ENCODE measurements around the gene SCGB1A1.
"Not testable (repeated sequence)": the region's sequence is repeated elsewhere in the genome, so short reads cannot be mapped to it uniquely, and the experiment has no call there.

Gene SCGB1A1

GRCh38 chr11:62418733-62419132, at the start of gene SCGB1A1:
TSS of gene SCGB1A1 (plus strand) at chr11:62419033. CDS start at chr11:62419096, 63 bp downstream.
- TF ChIP-seq GATA1 (IDR thresholded peaks at IDR 0.05; ENCODE audit: low read depth, low read length) (no peak), POLR2A (IDR thresholded peaks at IDR 0.05; ENCODE audit: low read length) (no peak)
- no peak for DNase-seq

- TF ChIP-seq POLR2A (IDR thresholded peaks at IDR 0.05; ENCODE audit: low read length) = no peak
- TF ChIP-seq GATA1 (IDR thresholded peaks at IDR 0.05; ENCODE audit: low read depth, low read length) = no peak
- peak in 1 of 2 experiments; percentile 15 for DNase-seq
Measured at GRCh38 chr11:62370743-62371440, 47.9 kb upstream of the SCGB1A1 start.

- no peak for TF ChIP-seq POLR2A (IDR thresholded peaks at IDR 0.05; ENCODE audit: low read length)
- no peak for TF ChIP-seq GATA1 (IDR thresholded peaks at IDR 0.05; ENCODE audit: low read depth, low read length)
- DNase-seq = no peak
Measured at GRCh38 chr11:62372871-62373270, 46.0 kb upstream of the SCGB1A1 start.

GRCh38 chr11:62373464-62374119, 45.2 kb upstream of the SCGB1A1 start:
- DNase-seq = no peak
- no peak for TF ChIP-seq POLR2A (IDR thresholded peaks at IDR 0.05; ENCODE audit: low read length)
- no peak for TF ChIP-seq GATA1 (IDR thresholded peaks at IDR 0.05; ENCODE audit: low read depth, low read length)

GRCh38 chr11:62374801-62375200, 44.0 kb upstream of the SCGB1A1 start:
- TF ChIP-seq GATA1 (IDR thresholded peaks at IDR 0.05; ENCODE audit: low read depth, low read length) = no peak
- TF ChIP-seq POLR2A (IDR thresholded peaks at IDR 0.05; ENCODE audit: low read length) = no peak
- DNase-seq = no peak

- peak; percentile 63 to 70 for DNase-seq
Measured at GRCh38 chr11:62378459-62379063, 40.3 kb upstream of the SCGB1A1 start.

- not testable (repeated sequence) for DNase-seq
Measured at GRCh38 chr11:62379586-62379985, 39.2 kb upstream of the SCGB1A1 start.

GRCh38 chr11:62380821-62381245, 38.0 kb upstream of the SCGB1A1 start:
- peak; percentile 83 to 86 for DNase-seq

GRCh38 chr11:62383822-62384221, 35.0 kb upstream of the SCGB1A1 start:
- TF ChIP-seq GATA1 (IDR thresholded peaks at IDR 0.05; ENCODE audit: low read depth, low read length) = no peak
- TF ChIP-seq POLR2A (IDR thresholded peaks at IDR 0.05; ENCODE audit: low read length) = no peak
- no peak for DNase-seq

GRCh38 chr11:62386083-62386482, 32.8 kb upstream of the SCGB1A1 start:
- not testable (repeated sequence) for DNase-seq

- TF ChIP-seq POLR2A (IDR thresholded peaks at IDR 0.05; ENCODE audit: low read length) (no peak), GATA1 (IDR thresholded peaks at IDR 0.05; ENCODE audit: low read depth, low read length) (no peak)
- no peak for DNase-seq
Measured at GRCh38 chr11:62387381-62387780, 31.5 kb upstream of the SCGB1A1 start.

- no peak for DNase-seq
- TF ChIP-seq GATA1 (IDR thresholded peaks at IDR 0.05; ENCODE audit: low read depth, low read length) (no peak), POLR2A (IDR thresholded peaks at IDR 0.05; ENCODE audit: low read length) (no peak)
Measured at GRCh38 chr11:62388999-62389398, 29.8 kb upstream of the SCGB1A1 start.

GRCh38 chr11:62390237-62390636, 28.6 kb upstream of the SCGB1A1 start:
- no peak for TF ChIP-seq GATA1 (IDR thresholded peaks at IDR 0.05; ENCODE audit: low read depth, low read length)
- TF ChIP-seq POLR2A (IDR thresholded peaks at IDR 0.05; ENCODE audit: low read length) = no peak
- DNase-seq = no peak

GRCh38 chr11:62390722-62391121, 28.1 kb upstream of the SCGB1A1 start:
- no peak for TF ChIP-seq POLR2A (IDR thresholded peaks at IDR 0.05; ENCODE audit: low read length)
- TF ChIP-seq GATA1 (IDR thresholded peaks at IDR 0.05; ENCODE audit: low read depth, low read length) = no peak
- DNase-seq = no peak
